HepG2 (cell line): ENCODE results near the gene PRKCB. TPM values are rescaled to one million over a fixed set of nuclear protein-coding genes. Genes with fewer than 3 reads are reported as not detected.

Experiments used
- EHMT2 ChIP-seq: fragments of 200-600 bp; sonication (generic); IDR thresholded peaks from 2 replicates; pipeline ENCODE4 v1.7.0; 2017; ENCODE audit warnings: antibody characterized with exemption, low read depth, low read length, borderline replicate concordance
- GFI1 ChIP-seq: sonication (generic); formaldehyde crosslinking; IDR thresholded peaks from 2 replicates; pipeline ENCODE4 v1.5.0; 2020; ENCODE audit warnings: missing genetic modification reagents, mild to moderate bottlenecking, borderline replicate concordance
- HNRNPUL1 ChIP-seq: fragments of 200-400 bp; formaldehyde crosslinking; IDR thresholded peaks from 2 replicates; pipeline ENCODE4 v1.6.1; 2017; ENCODE audit warnings: low read depth, mild to moderate bottlenecking, low read length, moderate library complexity
- KDM5A ChIP-seq: fragments of 200-600 bp; sonication (generic); IDR thresholded peaks from 2 replicates; pipeline ENCODE4 v1.7.0; 2018; ENCODE audit warnings: antibody characterized with exemption, mild to moderate bottlenecking, low read length, borderline replicate concordance
- KLF16 ChIP-seq, 2 experiments: sonication (generic) in 1 of 2; formaldehyde crosslinking in 1 of 2; IDR thresholded peaks; 2 replicates each; pipeline versions ENCODE4 v1.6.1 to v1.8.0; 2016 to 2023; ENCODE audit warnings: missing genetic modification reagents in 2 of 2, missing compliant biosample characterization in 1 of 2
- MEF2D ChIP-seq: sonication (generic); formaldehyde crosslinking; IDR thresholded peaks from 2 replicates; pipeline ENCODE4 v1.5.1; 2020; ENCODE audit warnings: mild to moderate bottlenecking, missing genetic modification reagents
- MLX ChIP-seq: IDR thresholded peaks from 2 replicates; pipeline ENCODE4 v1.6.1; 2016
- POLR2A ChIP-seq, 2 experiments: IDR thresholded peaks; 2 replicates each; pipeline ENCODE4 v1.6.1; 2011; ENCODE audit warnings: low read depth in 2 of 2, low read length in 2 of 2, mild to moderate bottlenecking in 1 of 2, moderate library complexity in 1 of 2; ENCODE audit not compliant: insufficient read depth in 1 of 2
- PPARG ChIP-seq: conservative IDR thresholded peaks from 2 replicates; pipeline ENCODE4 v1.6.1; 2016; ENCODE audit warnings: missing biosample characterization, missing genetic modification reagents
- ZBTB4 ChIP-seq: sonication (generic); formaldehyde crosslinking; IDR thresholded peaks from 2 replicates; pipeline ENCODE4 v1.4.0; 2020; ENCODE audit warnings: missing genetic modification reagents, mild to moderate bottlenecking, borderline replicate concordance
- ZFP37 ChIP-seq: sonication (generic); formaldehyde crosslinking; IDR thresholded peaks from 2 replicates; pipeline ENCODE4 v1.4.0; 2020; ENCODE audit warnings: missing genetic modification reagents, borderline replicate concordance
- ZNF607 ChIP-seq: sonication (generic); formaldehyde crosslinking; IDR thresholded peaks from 2 replicates; pipeline ENCODE4 v1.5.1; 2020; ENCODE audit warnings: missing genetic modification reagents, mild to moderate bottlenecking, borderline replicate concordance
- ZNF672 ChIP-seq: sonication (generic); formaldehyde crosslinking; IDR thresholded peaks from 2 replicates; pipeline ENCODE4 v1.8.1; 2022; ENCODE audit warnings: missing genetic modification reagents
- ZNF768 ChIP-seq: sonication (generic); formaldehyde crosslinking; IDR thresholded peaks from 2 replicates; pipeline ENCODE4 v1.4.0; 2020; ENCODE audit warnings: missing genetic modification reagents
- polyA plus RNA-seq, 8 experiments: library from polyadenylated mRNA; depleted of rRNA in 3 of 8; stranded (reverse) in 7 of 8; unstranded in 1 of 8; fragments of >200 nt; fragmentation: Illumina TruSeq in 4 of 8; extraction: Trizol in 4 of 8; gene quantifications; 2 replicates each; pipeline versions ENCODE4 v1.2.1 to v1.2.3, GENCODE V29; 2011 to 2016; ENCODE audit warnings: low read depth in 4 of 8, missing spikeins in 1 of 8, mixed read lengths in 1 of 8; ENCODE audit not compliant: insufficient read depth in 1 of 8
- total RNA-seq, 5 experiments: library from RNA; depleted of rRNA; stranded (reverse); fragments of >200 nt; fragmentation: Illumina TruSeq; extraction: Trizol; gene quantifications; 2 replicates each; pipeline ENCODE4 v1.2.3, GENCODE V29; 2016; ENCODE audit warnings: low read depth in 1 of 5
- TF ChIP-seq, protein P1 (sequence below): sonication (generic); formaldehyde crosslinking; IDR thresholded peaks from 2 replicates; pipeline ENCODE4 v1.4.0; 2020; ENCODE audit warnings: missing genetic modification reagents, mild to moderate bottlenecking, borderline replicate concordance
- TF ChIP-seq, protein P2 (sequence below): IDR thresholded peaks from 2 replicates; pipeline ENCODE4 v1.6.1; 2018; ENCODE audit warnings: missing genetic modification reagents, mild to moderate bottlenecking, missing compliant biosample characterization
- TF ChIP-seq, protein P3 (sequence below), 2 experiments: sonication (generic) in 1 of 2; formaldehyde crosslinking in 1 of 2; IDR thresholded peaks; 2 replicates each; pipeline versions ENCODE4 v1.4.0 to v1.6.1; 2018 to 2020; ENCODE audit warnings: missing genetic modification reagents in 2 of 2, borderline replicate concordance in 1 of 2, low read depth in 1 of 2, mild to moderate bottlenecking in 1 of 2, missing biosample characterization in 1 of 2

PRKCB gene
- total and polyA plus RNA-seq, 2 of the 13 experiments (the other 11 are each of a cell fraction or from before 2014, with no cell fraction given), result 0.01 TPM; not detected in 1

DNA sequence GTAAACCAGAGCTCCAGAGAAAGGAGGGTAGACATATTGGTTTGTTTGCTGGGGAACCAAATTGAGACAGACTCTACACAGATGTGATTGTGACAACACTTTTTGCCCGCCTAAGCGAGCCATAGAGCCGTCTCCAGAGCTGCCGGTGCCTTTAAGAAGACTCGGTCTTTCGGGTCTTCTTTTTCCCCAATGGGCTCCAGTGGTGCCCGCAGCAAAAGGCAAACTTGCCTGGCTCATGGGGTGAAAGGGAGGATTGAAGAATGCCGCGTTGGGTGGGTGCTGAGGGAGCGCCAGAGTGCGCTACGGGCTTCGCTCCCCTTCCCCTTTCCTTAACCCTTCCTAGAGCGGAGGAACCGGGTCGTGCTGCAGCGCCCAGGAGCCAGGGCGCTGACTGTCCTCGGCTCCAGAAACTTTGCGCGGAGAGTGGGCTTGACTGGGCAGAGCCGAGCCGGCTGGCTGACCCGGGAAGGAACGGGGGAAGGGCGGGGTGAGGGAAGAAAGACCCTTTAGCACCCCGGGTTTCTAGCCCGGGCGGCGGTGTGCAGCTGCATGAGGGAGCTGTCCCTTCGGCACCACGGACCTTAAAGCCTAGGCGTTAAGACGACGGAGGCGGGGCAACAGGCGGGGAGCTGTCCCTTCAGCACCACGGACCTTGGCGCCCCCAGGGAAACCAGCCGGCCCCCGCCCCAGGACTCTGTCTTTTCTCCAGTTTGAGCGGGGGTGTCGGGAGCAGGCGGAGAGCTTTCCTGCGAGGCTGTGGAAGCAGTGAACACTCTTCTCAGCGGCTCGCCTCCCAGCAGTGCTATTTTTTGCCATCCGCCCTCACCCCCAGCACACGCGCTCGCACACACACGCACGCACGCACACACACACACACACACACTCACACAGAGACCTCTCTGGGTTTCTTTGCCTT lies 419.9 kb downstream of the PRKCB start, which contains the start of gene CACNG3 (continued):
- no peak for TF ChIP-seq POLR2A (IDR thresholded peaks at IDR 0.05; ENCODE audit: insufficient read depth in 1 of 2, low read depth in 2 of 2, low read length in 2 of 2)
- no peak for TF ChIP-seq PPARG (CRISPR knock-in tag)
- no peak for TF ChIP-seq MLX (CRISPR knock-in tag)
- TF ChIP-seq ZNF672 (CRISPR knock-in tag), result no peak
- TF ChIP-seq, protein P1, sequence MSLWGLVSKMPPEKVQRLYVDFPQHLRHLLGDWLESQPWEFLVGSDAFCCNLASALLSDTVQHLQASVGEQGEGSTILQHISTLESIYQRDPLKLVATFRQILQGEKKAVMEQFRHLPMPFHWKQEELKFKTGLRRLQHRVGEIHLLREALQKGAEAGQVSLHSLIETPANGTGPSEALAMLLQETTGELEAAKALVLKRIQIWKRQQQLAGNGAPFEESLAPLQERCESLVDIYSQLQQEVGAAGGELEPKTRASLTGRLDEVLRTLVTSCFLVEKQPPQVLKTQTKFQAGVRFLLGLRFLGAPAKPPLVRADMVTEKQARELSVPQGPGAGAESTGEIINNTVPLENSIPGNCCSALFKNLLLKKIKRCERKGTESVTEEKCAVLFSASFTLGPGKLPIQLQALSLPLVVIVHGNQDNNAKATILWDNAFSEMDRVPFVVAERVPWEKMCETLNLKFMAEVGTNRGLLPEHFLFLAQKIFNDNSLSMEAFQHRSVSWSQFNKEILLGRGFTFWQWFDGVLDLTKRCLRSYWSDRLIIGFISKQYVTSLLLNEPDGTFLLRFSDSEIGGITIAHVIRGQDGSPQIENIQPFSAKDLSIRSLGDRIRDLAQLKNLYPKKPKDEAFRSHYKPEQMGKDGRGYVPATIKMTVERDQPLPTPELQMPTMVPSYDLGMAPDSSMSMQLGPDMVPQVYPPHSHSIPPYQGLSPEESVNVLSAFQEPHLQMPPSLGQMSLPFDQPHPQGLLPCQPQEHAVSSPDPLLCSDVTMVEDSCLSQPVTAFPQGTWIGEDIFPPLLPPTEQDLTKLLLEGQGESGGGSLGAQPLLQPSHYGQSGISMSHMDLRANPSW (CRISPR knock-in tag), result no peak
- TF ChIP-seq ZFP37 (CRISPR knock-in tag), result peak; percentile 63; the same call in 1 of the 2 replicates
- TF ChIP-seq ZBTB4 (CRISPR knock-in tag), result no peak
- TF ChIP-seq KLF16 (CRISPR knock-in tag; IDR thresholded peaks at IDR 0.05), result no peak
- TF ChIP-seq EHMT2, result peak; percentile 85
- TF ChIP-seq ZNF768 (CRISPR knock-in tag), result no peak
- TF ChIP-seq, protein P2, sequence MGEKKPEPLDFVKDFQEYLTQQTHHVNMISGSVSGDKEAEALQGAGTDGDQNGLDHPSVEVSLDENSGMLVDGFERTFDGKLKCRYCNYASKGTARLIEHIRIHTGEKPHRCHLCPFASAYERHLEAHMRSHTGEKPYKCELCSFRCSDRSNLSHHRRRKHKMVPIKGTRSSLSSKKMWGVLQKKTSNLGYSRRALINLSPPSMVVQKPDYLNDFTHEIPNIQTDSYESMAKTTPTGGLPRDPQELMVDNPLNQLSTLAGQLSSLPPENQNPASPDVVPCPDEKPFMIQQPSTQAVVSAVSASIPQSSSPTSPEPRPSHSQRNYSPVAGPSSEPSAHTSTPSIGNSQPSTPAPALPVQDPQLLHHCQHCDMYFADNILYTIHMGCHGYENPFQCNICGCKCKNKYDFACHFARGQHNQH, result no peak
- TF ChIP-seq HNRNPUL1, result no peak
- TF ChIP-seq MEF2D (CRISPR knock-in tag), result no peak
- TF ChIP-seq, protein P3, sequence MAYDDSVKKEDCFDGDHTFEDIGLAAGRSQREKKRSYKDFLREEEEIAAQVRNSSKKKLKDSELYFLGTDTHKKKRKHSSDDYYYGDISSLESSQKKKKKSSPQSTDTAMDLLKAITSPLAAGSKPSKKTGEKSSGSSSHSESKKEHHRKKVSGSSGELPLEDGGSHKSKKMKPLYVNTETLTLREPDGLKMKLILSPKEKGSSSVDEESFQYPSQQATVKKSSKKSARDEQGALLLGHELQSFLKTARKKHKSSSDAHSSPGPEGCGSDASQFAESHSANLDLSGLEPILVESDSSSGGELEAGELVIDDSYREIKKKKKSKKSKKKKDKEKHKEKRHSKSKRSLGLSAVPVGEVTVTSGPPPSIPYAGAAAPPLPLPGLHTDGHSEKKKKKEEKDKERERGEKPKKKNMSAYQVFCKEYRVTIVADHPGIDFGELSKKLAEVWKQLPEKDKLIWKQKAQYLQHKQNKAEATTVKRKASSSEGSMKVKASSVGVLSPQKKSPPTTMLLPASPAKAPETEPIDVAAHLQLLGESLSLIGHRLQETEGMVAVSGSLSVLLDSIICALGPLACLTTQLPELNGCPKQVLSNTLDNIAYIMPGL (CRISPR knock-in tag; IDR thresholded peaks at IDR 0.05; ENCODE audit: borderline replicate concordance in 1 of 2, low read depth in 1 of 2), result no peak
- no peak for TF ChIP-seq KDM5A
- TF ChIP-seq ZNF607, result no peak
- no peak for TF ChIP-seq GFI1
